ENCODE results near the gene MAML2.

- TF ChIP-seq CTCF (IDR thresholded peaks at IDR 0.05; ENCODE audit: borderline replicate concordance, extremely low read depth, low read length, poor library complexity, severe bottlenecking) (no peak), EZH2 (IDR thresholded peaks at IDR 0.05; ENCODE audit: borderline replicate concordance, low read depth, low read length, severe bottlenecking) (no peak)
These were observed 212.9 kb downstream of the MAML2 start for GRCh38 chr11:96130061-96130620.

Data from DND-41 (cell line).